Activated T-cell treated with anti-CD3 and anti-CD28 coated beads for 48 hours (primary cell): ENCODE data around the gene SLC13A2.

ENCODE experiments used
- DNase-seq: peaks from one replicate; pipeline ENCODE4 v3.0.0-alpha.2; 2020; ENCODE audit warnings: low read depth

Gene SLC13A2

DNA sequence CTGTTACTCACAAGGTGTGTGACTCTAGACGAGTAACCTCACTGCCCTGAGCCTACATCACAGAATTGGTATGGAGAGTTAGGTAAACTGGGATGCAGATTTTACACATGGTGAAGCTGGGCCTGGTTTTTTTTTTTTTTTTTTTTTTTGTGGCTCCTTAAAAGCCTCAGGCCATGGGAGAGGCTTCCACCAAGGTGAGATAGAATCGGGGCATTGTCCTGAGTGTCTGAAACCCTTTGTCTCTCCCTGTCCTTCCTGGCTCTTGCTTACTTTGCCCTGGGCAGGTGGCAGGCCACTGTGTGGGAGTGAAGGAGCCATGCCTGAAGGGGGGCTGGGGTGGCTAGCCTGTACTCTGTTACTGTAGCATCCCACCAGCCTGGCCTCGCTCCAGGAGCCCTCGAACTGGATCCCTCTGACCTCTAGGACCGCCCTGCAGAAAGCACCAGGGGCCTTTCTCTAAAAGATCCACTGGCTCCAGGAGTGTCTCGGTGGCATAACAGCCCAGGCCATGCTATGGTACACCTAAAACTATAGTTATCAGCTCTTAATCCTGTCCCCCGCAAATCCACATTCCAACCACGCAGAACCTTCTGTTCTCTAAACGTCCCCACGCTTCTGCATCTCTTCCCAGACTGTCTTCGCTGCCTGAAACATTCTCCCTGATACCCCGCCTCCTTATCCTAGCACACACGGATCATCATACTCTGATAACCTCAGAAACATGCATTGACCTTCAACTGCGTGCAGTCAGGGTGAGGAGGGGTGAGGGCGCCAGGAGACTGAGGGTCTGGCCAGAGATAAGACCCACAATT is 1.7 kb upstream of the SLC13A2 start:
- no peak for DNase-seq

DNA sequence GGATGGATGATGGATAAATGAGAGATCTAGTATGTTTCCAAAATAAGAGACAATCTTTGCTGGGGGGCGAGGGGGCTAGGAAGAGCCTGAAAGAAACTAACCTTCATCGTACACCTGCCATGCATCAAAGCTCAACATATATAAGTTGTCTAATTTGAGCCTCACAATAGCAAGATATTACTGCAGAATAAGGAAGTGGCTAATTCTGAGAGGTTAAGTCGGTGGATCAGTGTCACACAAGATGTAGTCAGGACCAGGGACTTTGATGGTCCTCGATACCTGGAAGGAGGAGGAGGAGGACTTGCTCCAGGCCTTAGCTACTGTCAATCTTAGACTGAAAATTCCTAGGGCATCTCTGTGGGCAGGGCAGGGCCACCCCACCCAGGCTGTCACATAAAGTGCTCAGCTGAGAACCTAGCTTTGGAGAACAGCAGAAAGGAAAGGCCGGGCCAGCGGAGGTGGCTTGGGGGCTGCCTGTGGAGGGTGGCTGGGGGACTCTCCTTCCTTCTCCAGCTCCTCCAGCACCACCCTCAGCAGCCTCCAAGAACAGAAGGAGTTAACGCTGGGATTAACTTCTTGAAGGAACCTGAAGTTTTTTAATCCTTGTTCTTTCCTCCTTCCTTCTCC is 460 bp upstream of the SLC13A2 start:
- no peak for DNase-seq

DNA sequence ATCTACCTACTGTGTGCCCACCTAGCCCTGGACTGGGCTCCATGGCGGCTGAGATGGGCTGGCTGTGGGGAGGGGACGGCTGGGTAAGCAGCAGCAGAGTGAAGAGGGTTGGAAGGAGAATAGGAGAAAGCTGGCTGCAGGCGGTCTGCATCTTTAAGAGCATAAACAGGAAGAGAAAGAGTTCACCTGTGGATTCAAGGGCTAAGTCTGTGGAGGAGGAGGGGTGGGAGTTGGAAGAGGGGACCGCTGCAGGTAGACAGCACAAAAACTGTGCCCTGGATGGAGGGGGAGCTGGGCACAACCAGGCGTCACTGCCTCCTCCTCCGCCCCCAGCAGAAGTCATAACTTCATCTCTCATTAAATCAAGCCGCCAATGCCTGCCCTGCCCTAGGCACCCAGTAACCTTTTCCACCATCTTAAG is 677 bp downstream of the SLC13A2 start:
- DNase-seq: no peak

DNA sequence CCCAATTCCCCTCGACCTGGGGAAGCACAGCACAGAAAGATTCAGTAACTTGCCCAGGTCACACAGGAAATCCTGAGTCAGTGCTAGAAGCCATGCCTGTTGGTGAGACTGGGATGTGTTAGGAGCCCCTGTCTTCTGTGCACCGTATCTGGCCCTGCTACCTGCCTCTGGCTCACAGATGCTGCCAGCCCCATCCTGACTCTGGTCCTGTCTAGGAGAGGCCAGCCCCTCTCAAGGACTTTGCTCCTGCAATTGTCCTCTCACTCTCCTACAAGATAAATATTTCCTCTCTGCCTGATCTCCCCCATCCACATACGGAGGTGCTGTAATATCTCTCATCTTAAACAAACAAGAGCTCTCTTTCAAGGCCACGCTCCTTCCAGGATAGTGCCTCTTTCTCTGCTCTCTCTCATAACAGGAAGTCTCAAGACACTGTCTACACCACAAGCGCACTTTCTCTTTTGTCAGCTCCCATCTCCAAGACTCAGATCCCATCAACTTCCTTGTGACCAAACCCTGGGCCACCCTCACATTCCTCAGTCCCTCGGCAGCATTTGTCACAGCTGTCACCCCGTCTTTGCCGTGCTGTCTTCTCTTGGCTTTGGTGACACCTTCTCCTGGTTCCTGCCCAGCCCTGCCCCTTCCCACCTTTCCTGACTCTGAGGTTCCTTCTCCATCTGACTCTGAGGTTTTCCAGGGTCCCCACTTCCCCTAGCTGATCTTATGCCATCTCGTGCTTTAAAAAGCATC is 1.9 kb downstream of the SLC13A2 start:
- no peak for DNase-seq

DNA sequence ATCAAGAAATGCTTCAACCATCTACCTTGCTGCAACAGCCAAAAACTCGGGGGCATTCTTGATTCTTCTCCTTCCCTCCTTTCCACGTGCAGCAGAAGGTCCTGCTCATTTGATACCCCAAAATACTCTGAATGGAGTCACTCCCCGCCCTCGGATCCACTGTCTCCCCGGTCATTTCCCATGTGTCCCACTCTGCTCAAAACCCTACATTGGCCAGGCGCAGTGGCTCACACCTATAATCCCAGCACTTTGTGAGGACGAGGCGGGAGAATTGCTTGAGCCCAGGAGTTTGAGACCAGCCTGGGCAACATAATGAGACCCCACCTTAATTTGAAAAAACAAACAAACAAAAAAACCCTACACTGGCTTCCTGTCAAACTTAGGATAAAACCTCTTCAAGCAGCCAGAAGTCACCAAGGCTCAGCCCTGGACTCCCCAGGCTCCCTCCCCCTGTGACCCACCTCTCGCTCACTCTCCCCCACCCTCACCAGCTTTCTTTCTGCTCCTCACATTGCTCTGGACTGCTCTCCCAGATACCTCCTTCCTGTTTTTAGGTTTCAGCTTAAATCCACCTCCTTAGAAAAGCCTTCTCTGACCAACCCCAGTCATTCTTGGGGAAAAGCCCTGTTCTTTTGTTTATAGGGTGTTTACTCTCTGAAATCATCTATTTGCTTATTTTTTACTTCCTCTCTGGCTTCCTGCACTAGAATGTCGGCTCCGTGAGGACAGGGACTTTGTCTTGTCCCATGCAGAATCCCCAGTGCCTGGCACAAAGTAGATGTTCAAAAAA is 2.8 kb downstream of the SLC13A2 start:
- no peak for DNase-seq

DNA sequence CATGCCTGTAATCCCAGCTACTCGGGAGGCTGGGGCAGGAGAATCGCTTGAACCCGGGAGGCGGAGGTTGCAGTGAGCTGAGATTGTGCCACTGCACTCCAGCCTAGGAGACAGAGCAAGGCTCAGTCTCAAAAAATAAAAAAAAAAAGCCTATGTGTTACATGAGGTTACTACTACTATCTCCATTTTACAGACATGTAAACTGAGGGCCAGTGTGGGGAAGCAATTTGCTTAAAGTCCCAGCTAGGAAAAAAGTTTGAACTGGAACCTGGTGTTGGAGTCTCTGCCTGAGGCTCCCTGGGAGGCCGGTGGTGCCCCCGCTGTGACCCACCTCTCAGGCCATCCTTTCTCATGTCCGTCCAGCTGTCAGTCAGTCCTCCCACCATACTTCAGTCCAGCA is 4.5 kb downstream of the SLC13A2 start:
- DNase-seq: no peak

DNA sequence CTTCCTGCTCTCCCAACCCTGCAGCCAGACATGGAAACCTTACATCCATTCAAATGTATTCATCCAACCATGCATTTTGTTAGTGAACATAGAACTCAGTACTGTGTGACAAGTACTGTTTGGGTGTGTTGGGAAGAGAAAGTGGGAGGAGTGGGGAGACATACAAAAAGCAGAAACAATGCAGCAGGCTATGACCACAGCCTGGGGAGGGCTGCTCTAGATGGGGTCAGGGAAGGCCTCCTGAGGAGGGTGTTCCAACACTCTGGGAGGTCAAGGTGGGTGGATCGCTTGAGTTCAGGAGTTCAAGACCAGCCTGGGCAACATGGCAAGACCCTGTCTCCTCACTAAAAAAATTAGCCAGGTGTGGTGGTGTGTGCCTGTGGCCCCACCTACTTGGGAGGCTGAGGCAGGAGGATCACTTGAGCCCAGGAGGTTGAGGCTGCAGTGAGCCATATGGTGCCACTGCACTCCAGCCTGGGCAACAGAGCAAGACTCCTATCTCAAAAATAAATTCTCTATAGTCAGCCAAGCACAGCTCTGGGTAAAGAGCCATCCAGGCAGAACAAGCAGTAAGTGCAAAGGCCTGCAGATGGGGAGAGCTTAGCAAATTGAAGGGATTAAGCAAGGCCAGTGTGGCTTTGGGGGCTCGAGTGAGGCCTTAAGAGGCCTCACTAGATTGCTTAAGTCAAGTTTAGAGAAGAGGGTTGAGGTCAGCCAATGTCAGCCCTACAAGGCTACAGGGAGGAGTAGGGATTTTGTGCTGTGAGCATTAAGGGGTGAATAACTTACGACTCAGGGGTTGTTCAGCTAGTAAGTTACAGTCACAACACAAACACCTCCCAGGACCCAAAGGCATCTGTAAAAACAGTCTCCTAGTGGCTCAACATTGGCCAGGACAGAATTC is 5.5 kb downstream of the SLC13A2 start:
- no peak for DNase-seq

DNA sequence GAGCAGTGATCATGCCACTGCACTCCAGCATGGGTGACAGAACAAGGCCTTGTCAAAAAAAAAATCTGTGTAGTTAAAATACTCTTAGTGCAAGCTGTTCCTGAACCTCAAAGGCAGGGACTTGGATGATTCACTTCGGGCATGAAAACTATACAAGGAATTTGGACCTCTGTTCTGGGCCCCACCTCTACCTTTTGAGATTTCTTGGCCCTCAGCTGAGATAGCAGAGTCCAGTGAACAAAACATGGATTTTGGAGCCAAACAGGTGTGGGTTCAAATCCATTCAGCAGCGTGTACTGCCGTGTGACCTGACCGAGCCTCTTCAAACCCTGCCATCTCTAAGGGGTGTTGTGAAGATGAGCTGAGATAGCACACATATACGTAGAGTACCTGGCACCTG is 6.8 kb downstream of the SLC13A2 start:
- no peak for DNase-seq

DNA sequence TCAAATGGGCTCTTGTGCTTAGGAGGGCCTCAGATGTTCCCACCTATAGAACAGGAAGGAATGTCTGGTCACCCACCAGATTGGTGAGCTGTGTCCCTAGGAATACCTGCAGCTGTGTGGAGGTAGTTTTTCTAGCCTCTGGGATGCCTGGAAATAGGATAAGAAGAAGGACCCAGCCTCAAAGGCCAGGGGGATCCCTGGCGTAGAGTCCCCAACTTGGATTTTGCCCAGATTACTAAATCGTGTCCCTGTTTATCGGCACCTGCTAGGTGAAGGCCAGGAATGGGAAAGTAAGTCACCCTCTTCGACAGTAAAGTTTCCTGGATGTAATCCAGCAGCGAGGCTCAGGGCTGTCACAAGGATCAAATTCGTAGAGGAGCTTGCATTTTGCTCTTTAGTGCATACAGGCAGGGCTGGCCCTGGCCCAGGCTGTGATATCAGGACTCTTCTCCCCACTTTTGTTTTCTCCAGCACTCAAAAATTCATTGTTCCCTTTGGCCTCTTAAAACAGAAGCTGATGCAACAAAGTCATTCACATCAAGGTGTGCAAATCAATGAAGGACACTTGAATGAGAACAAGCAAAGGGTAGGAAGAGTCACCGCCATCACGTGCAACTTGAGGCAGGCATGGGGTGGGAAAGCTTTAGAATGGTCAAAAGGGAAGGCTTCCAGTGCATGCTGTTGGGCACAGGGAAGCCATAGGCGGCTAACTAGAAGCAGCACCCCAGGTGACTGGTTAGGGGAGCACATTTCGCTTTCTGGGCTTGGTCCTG is 7.5 kb downstream of the SLC13A2 start:
- no peak for DNase-seq

DNA sequence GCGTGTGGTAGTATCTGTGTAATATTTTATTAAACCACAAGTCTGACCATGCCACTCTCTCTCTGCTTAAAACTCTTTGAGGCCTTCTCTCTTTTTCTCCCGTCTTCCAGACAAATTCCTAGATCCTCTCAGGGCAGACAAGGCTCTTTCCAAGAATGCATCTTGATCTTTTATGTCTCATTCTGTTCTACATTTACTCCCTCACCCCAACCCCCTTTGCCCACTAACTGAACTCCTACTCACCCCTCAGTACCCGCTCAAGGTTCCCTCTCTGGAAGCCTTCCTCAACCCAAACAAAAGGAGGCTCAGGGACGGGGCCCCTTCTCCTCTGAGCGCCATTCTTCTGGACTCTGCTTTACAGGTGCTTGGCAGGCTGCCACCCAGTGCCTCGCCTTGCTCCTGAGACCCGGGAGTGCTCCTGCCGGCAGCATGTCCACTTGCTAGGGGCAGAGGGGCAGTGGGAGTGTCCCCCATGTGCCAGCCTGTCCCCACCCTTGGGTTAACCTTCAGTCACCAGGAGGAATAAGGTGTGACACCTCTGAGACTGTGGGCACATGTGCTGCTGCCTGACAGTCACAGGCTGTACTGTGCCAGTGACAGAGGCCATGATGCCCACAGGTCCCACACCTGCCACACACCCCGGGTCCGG is 9.2 kb downstream of the SLC13A2 start:
- DNase-seq: no peak

DNA sequence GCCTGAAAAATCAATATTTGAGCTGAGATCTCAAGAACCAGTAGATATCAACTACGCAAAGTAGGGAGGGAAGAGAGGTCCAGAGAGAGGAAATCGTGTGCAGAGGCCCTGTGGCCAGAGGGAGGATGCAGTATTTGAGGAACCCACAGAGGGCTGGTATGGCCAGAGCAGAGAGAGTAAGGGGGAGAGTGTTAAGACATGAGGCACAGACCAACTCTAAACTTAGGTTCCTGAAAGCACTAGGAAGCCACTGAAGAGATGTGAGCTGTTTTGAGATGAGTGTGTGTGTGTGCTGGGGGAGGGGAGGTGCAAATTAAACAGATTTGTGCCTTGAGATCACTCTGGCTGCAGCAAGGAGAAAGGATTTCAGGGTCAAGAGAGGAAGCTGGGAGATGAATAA is 10.9 kb downstream of the SLC13A2 start:
- no peak for DNase-seq

DNA sequence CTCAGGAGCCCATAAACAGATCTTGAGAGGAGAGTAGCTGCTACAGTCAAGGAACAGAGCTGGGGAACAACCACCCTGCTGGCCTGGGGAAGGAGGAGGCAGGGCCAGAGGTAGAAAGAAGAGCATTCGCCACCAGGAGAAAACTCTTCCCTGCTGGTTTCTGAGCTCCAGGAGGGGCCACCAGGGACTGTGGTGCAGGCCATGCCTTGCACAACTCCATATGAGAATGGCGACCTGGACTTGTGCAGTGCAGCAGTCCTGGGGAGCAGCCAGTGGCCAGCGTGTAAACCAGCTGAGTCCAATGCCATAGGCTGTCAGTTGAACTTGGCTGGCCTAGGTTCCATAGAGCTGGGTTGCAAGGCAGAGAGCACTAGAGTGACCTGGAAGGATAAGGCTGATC is 11.6 kb downstream of the SLC13A2 start:
- DNase-seq: no peak

DNA sequence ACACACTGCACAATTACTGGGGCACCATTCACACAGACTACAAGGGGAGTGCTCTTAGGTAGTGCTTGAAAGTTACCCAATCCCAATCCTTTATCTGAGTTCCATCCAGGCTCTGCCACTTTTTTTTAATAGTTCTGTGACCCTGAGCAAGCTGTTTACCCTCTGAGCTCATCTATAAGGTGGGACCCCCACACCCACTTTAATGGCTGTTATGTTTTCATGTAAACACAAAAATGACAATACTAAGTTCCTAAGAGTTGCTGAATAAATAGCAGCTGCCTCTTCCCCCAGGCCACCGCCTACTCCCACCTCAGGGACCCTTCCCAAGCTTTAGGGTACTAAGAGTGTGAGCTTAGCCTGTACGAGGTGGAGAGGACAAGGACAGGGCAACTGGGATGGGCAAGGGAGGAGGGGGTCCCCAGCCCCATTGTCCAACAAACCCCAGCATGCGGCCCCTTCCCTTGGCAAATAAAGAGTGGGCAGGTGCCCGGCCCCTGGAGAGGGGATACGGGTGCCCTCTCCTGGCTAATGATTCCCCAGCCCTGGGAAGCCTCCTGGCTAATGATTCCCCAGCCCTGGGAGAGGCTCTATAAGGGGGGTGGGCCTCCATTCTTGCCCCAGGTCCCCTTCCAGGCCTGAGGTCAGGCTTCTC is 14.6 kb downstream of the SLC13A2 start:
- DNase-seq: no peak

DNA sequence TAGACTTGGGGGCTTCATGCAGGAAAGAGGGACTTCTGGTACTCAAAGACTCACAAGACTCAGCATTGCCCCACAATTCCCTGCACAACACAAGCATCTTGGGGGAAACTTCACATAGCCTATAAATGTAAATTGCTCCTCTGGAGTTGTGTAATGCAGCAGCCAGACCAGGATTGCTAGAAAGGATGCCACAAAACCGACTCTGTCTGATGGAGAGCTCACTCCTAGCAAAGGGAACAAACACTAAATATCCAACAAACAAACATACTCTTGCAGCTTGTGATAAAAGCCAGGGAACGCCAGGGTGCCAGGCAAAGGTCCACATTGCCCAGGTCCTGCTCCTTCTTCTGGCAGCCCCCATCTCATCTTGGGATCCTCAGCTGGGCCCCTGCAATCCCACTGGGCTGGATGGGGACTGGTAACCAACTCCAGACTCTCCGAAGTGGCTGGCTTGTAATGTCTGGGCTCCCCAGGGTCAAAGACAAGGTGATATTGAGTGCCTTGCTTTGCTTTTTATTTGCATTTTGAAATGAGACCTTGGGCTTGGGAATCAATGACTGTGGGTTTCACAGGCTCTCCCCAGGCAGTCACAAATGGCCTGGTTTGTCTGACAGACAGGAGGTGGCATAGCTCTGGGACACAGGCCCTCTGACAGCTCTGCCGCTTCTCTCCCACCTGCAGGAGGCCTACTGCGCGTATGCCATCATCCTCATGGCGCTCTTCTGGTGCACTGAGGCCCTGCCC is 15.3 kb downstream of the SLC13A2 start:
- no peak for DNase-seq

DNA sequence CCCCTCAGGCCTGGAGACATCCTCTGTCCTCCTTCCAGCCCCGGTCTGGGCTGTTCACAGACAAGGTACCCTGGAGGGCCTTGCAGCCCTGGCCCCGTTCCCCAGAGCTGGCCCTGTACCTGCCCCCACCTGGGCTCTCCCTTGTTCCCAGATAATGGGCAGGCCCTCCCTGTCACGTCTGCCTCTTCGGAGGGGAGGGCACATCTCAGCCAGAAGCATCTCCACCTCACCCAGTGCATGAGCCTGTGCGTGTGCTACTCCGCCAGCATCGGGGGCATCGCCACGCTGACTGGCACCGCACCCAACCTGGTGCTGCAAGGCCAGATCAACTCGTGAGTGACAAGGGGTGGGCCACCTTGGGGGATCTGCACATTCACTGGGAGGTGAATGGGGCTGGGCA is 17.8 kb downstream of the SLC13A2 start:
- no peak for DNase-seq

DNA sequence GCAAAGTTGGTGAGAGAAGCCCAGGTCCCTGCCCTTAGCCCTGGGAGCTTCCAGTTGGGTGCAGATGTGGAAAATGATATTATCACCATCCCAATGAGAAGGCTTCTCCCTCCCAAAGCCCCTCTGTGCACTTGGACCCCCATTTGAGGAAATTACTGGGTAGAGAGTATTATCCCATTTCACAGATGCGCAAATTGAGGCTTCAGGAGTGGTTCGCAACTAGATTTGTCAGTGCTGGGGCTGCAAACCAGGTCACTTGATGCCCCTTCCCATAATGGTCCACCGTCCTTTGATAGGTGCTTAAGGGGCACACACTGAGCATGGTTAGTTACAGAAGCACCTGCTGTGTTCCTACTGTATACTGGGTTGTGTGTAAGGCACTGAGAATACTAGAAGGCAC is 18.4 kb downstream of the SLC13A2 start:
- no peak for DNase-seq

DNA sequence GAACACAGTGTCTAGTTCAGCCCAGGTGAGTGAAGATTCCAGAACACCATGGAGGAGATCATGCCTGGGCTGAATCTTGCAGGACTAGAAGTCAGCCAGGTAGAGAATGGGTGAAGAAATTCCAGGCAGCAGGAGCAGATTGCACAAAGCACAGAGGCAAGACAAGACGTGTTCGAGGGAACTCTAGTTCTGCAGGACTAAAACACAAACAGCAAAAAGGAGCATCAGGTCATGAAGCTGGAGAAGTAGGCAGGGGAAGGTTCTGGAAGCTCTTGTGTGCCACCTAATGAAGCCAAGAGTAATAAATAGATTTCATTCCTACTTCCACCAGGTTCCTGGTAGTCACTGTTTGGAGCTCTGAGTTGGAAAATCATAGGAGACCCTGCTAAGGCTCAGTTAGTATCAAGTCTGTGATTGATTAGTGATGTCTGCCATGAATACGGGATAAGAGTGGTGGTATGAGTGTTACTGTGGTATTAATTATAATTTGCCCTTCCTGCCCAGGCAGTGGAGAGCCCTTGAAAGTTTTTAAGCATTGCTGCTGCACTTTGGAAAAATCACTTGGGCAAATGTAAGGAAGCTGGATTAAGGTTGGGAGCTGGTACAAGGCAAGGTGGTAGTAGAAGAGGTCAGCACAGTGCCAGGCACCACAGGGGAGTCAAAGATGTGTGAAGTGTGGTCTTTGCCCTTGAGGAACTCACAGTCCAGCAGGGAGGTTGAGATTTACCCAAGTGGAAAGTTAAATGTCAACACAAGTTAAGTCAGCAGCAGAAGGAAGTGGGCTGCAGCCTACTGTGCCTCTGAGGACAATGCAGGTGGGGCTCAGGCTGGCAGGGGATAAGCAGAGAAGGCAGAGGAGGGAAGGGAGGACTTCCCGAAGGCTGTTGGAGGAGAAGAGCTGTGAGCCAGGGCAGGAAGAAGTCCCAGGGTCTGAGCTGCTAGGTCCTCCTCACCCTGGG is 19.2 kb downstream of the SLC13A2 start:
- no peak for DNase-seq

DNA sequence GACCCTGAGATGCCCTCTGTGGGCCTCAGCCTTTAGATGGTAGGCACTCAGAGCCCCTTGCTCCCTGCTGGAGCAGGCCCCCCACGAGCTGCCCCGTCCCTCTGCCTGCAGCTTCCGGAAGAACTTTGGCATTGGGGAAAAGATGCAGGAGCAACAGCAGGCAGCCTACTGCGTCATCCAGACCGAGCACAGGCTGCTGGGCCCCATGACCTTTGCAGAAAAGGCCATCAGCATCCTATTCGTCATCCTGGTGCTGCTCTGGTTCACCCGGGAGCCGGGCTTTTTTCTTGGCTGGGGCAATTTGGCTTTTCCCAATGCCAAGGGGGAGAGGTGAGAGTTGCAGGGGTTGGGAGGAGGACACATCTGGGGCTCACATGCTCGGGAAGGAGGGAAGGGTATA is 20.0 kb downstream of the SLC13A2 start:
- no peak for DNase-seq
